Stimulated activated naive CD8-positive, alpha-beta T cell treated with anti-CD3 and anti-CD28 coated beads, Interleukin-15, Interleukin-2, amounts not matched to agents 100 U/mL and 50 U/mL, for 24 hours (primary cell): ENCODE results near the gene BMPR1A.

ENCODE experiments used
- ATAC-seq: fragments of 150-1000 bp; cut with Tn5 transposase; one replicate; pipeline ENCODE4 v1.10.0; 2021
- DNase-seq: peaks from one replicate; pipeline ENCODE4 v3.0.0; 2021

Gene BMPR1A

GRCh38 chr10:86756511-86757112 lies at the start of gene BMPR1A:
Gene BMPR1A, plus strand, starts transcription at chr10:86756619. Its CDS starts 119,400 bp downstream, at chr10:86876019.
- DNase-seq (no peak), ATAC-seq (peak; percentile 58)

GRCh38 chr10:86706977-86707376 lies 49.4 kb upstream of the BMPR1A start:
- ATAC-seq, result no peak

GRCh38 chr10:86707505-86707904 lies 48.9 kb upstream of the BMPR1A start:
- ATAC-seq, result no peak
- no peak for DNase-seq

More at GRCh38 chr10:86706977-86707376, 49.4 kb upstream of the BMPR1A start:
- no peak for DNase-seq

- ATAC-seq, result no peak
- no peak for DNase-seq
Measured at GRCh38 chr10:86708068-86708782, 48.2 kb upstream of the BMPR1A start.

DNA sequence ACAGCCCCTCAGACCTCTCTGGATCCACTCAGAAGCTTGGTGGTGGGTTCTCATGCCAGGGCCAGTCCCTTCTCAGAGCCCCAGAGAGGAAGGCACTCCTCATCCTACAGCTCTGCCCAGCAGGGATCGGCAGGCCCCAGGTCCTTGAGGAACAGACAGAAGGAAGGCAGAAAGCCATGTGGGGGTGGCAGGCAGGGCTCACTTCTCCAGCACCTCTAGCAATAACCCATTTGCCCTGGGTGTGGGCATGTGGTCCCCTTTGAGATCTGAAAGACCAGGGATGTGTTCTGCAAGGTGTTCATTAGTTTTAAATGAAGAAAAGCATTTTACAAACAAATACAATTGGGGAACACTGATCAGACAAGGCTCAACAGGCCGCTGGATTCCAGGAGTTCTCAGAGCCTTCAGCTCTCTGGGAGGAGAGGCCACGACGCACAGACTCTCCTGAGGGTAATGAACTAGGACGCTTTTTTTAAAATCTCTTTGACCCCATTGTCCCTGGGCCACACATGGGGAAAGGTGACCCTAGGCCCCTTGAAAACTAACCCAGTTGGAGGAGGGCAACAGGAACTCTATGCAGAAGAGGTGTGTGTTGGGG lies 47.5 kb upstream of the BMPR1A start:
- DNase-seq (no peak), ATAC-seq (no peak)

- DNase-seq, result no peak
Measured at GRCh38 chr10:86709396-86710185, 46.8 kb upstream of the BMPR1A start.

DNA sequence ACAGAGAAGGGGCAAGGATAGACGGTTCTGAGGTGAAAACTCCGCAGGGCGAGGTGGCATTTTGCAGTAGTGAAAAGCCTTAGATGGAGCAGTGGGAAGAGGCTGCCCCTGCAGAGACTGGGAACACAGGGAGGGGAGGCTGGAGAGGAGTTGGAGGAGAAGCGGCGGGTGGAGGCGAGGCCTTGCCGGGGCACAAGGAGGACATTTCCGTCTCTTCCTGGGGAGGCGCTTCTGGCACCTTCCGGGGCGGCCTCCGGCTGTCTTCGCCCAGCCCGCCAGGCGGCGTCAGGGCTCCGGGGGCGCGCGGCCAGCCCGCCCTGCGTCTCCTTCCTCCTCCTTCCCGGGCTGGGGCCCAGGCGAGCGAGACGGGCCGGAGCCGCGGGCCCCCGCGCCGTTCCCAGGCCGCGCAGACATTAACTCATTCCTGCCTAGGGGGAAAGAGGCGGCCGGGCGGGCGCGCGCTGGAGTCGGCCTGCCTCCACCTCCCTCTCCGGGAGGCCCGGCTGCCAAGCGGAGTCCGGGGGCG lies 45.4 kb upstream of the BMPR1A start:
- ATAC-seq (peak; percentile 93), DNase-seq (peak; percentile 89)

More at GRCh38 chr10:86709396-86710185, 46.8 kb upstream of the BMPR1A start:
- no peak for ATAC-seq

DNA sequence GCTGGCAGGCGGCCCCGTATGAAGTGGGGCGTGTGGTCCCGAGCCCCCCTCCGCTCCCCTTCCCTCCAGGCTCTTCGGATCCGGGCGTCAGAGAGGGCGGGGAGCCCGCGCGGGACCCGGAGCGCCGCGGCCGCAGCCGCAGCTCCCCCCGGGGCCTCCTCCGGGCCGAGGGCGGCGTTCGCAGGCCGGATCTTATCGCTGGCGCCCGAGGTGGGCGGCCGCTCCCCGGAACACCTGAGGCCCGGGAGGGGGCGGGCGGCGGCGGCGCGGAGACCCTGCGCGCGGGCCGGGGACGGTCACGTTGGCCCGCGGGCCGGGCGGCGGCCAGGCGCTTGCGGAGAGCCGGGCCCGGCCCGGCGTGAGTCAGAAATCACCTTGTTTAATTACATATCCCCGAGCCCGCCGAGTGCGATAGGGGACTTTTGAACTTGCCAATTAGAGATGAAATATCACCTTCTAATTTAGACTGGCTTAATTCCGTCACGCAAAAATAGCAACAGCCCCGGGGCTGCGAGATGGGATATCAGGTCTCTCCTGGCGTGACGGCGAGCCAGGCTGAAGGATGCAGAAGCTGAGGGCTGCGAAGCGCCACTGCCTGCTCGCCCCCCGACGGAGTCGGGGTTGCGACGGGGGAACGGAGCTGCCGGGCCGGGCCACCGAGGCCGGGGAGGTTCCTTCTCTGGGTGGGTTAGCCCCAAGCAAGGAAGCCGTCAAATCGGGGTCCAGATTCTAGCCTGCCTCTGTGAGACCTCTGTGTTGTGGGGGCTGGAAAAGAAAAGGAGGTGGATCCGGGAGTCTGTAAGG lies 44.7 kb upstream of the BMPR1A start:
- DNase-seq (peak; percentile 63), ATAC-seq (peak; percentile 60)

DNA sequence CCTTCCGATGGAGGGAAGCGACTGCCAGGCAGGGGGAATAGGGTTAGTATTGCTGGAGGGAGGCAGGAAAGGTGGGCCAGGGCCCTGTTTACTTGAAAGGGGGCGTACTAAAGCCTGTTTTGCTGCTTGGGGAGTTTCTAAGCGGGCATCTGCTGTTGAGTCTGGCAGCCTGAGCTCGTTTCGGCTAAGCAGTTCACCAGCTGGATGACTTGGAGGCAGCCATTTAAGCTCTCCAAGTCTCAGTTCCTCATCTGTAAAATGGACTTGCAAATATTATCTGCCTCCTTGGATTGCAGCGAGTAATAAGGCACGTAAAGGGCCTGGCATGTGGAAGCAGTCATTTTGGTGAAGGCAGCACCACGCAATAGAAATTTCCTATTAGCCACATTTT lies 44.1 kb upstream of the BMPR1A start:
- ATAC-seq (no peak), DNase-seq (no peak)

GRCh38 chr10:86715156-86715795 lies 41.1 kb upstream of the BMPR1A start:
- ATAC-seq (no peak), DNase-seq (no peak)

DNA sequence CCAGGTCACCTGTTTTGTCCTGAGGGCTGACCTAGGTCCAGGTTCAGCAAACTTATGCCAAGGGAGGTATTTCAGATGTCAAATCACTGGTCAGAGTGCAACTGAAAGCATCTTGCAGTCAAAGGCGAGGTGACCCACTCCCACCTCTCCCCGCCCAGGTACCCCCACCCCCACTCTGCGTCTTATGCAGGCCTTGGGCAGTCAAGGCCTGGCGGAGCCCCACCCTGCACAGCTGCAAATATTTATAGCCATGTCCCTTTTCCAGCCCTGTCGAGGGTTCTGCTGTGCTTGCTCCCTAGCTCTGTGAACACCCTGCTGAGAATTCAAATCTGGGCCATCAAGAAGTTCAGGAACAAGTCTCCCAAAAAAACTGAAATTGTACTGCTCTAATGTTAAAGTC lies 40.6 kb upstream of the BMPR1A start:
- ATAC-seq (no peak), DNase-seq (no peak)

DNA sequence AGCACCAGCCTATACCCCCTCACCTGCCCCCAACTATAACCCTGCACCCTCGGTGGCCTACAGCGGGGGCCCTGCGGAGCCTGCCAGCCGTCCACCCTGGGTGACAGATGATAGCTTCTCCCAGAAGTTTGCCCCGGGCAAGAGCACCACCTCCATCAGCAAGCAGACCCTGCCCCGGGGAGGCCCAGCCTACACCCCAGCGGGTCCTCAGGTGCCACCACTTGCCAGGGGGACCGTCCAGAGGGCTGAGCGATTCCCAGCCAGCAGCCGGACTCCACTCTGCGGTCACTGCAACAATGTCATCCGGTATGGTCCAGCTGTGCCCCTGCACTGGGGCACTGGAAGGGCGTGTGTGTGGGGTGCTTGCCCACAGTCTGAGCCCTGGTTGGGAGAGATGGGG lies 40.0 kb upstream of the BMPR1A start:
- ATAC-seq, result no peak
- DNase-seq, result no peak

- no peak for ATAC-seq
- DNase-seq, result no peak
Measured at GRCh38 chr10:86718556-86718955, 37.9 kb upstream of the BMPR1A start.

DNA sequence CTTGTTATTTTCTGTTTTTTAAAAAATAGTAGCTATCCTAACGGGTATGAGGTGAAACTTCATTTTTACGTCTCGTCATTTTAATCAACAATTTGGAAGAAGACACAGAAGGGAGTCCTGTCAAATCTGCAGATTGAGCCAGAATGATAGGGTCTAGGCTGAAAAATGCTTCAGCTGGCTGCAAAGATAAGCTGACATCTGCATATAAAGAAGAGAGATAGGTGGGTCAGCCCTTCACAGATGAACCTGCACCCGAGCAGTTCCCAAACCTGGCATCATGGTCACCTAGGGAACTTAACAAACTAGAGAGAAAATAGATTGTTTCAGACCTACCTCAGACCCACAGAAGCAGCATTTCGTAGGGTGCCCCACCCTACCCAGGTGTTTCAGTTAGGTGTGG lies 35.2 kb upstream of the BMPR1A start:
- ATAC-seq (no peak), DNase-seq (no peak)

GRCh38 chr10:86723009-86723408 lies 33.4 kb upstream of the BMPR1A start:
- ATAC-seq, result no peak
- DNase-seq, result no peak

GRCh38 chr10:86724445-86724844 lies 32.0 kb upstream of the BMPR1A start:
- ATAC-seq, result no peak
- DNase-seq, result no peak

DNA sequence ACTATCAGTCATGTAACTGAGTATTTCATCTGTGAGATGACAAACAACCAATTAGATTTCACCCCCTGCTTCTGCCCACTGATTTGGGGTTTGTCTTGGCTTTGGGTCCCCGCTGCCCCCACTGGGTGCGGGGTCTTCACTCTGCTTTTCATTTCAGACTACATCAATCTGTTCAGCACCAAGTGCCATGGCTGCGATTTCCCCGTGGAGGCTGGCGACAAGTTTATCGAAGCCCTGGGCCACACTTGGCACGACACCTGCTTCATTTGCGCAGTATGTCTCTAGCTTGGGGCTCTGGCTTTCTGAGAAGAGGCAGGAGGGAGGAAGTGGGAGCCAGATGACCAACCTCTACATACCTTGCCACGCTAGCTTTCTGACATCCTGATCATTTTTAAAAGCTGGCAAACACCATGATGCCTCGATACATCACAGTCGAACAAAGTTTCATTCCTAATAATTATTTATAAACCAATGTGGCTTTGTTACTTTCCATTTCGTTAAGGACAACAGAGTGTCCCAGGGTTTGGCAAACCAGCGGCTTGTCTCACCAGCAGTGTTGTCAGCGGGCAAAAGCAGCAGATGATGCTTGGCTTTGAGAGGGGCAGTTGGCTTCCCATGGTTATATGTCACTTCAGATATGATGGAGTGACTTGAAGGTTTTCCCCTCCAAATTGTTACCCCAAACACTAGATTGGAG lies 30.3 kb upstream of the BMPR1A start:
- ATAC-seq, result no peak
- no peak for DNase-seq

- DNase-seq (no peak), ATAC-seq (no peak)
Measured at GRCh38 chr10:86726677-86726999, 29.8 kb upstream of the BMPR1A start.

DNA sequence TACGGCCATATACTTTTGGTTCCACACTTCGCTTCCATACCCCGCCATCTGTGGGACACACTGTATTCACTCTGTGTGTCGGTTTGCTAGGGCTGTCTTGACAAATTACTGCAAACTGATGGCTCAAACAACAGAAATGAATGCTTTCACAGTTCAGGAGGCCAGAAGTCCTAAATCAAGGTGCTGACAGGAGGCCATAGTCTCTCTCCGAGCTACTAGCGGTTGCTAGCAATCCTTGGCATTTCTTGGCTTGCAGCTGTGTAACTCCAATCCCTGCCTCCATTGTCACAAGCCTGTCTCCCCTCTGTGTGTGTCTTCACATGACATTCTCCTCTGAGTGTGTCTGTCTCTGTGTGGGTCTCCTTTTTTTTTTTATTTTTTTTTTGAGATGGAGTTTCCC lies 28.9 kb upstream of the BMPR1A start:
- DNase-seq (no peak), ATAC-seq (no peak)

DNA sequence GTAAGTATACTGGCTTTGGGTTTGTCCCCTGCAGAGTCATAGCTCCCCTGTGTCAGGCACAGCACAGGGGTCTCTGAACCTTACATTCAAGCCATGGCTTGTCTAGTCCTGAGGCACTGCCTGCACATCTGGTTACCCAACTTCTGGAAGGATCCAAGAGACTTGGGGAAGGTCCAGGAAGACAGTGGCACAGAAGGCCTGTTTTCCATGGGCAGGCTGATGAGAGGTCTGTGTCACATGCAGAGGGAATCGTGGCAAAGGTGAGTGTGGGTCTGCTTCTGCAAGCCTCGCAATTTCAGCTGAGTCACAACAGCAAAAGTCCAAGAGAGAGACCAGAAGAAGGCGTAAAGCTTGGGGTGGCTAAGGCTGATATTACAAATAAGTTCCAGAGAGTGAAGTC lies 28.4 kb upstream of the BMPR1A start:
- ATAC-seq (no peak), DNase-seq (no peak)

GRCh38 chr10:86729677-86730076 lies 26.7 kb upstream of the BMPR1A start:
- ATAC-seq, result peak; percentile 23
- DNase-seq, result no peak
